SK-N-SH (cell line): ENCODE results near the gene FAM200A. TPM values are rescaled to one million over a fixed set of nuclear protein-coding genes. Genes with fewer than 3 reads are reported as not detected.
A peak's percentile ranks its signal among the peaks of the same experiment; 100 is the strongest.

Source experiments
- CTCF ChIA-PET: fragments of 300-600, 350-600 bp; formaldehyde crosslinking; extraction: SDS; loops from one replicate; lab custom pipeline; 2021; lab: Yijun Ruan, JAX
- POLR2A ChIA-PET: fragments of 350-600 bp; sonication (Branson Sonifier 250); formaldehyde crosslinking; extraction: SDS; loops from one replicate; lab custom pipeline; 2020; ENCODE audit warnings: antibody characterized with exemption, inconsistent platforms; lab: Yijun Ruan, JAX
- DNase-seq: peaks from one replicate; pipeline ENCODE4 v3.0.0; 2012
- H2AFZ ChIP-seq: fragments of 200-600 bp; sonication (generic); 2 replicates; pipeline ENCODE4 v1.8.1; 2016; ENCODE audit warnings: antibody characterized with exemption, mild to moderate bottlenecking, low read depth
- H3F3A ChIP-seq: fragments of 200-600 bp; sonication (generic); replicated peaks from 2 replicates; pipeline ENCODE3; 2016; ENCODE audit warnings: antibody characterized with exemption, mild to moderate bottlenecking; ENCODE audit not compliant: insufficient read depth
- H3K27ac ChIP-seq, 2 experiments: fragments of 200-500 bp in 1 of 2; fragments of 200-600 bp in 1 of 2; sonication (Bioruptor generic) in 1 of 2; sonication (generic), shearing (Covaris generic) in 1 of 2; 2 replicates each; pipeline versions ENCODE4 v1.5.1 to v1.6.1; 2014 to 2016; ENCODE audit warnings: low read depth in 2 of 2, inconsistent platforms in 1 of 2, low read length in 1 of 2, mild to moderate bottlenecking in 1 of 2, mixed read lengths in 1 of 2
- H3K27me3 ChIP-seq: fragments of 200-600 bp; sonication (generic), shearing (Covaris generic); 2 replicates; pipeline ENCODE4 v1.6.1; 2016; ENCODE audit warnings: mixed run types; ENCODE audit not compliant: insufficient read depth
- H3K36me3 ChIP-seq, 2 experiments: fragments of 200-500 bp in 1 of 2; fragments of 200-600 bp in 1 of 2; sonication (Bioruptor generic) in 1 of 2; sonication (generic) in 1 of 2; replicated peaks in 1 of 2; 2 replicates each; pipeline versions ENCODE3 to v1.5.1; 2014 to 2016; ENCODE audit warnings: low read length in 1 of 2, mild to moderate bottlenecking in 1 of 2; ENCODE audit not compliant: insufficient read depth in 2 of 2, control insufficient read depth in 1 of 2
- H3K4me1 ChIP-seq, 2 experiments: fragments of 200-500 bp in 1 of 2; fragments of 200-600 bp in 1 of 2; sonication (Bioruptor generic) in 1 of 2; sonication (generic), shearing (Covaris generic) in 1 of 2; 2 replicates each; pipeline versions ENCODE4 v1.5.1 to v1.6.1; 2014 to 2016; ENCODE audit warnings: low read depth in 1 of 2, low read length in 1 of 2, mixed run types in 1 of 2; ENCODE audit not compliant: insufficient read depth in 2 of 2, control insufficient read depth in 1 of 2
- H3K4me2 ChIP-seq: fragments of 200-600 bp; sonication (generic), shearing (Covaris generic); 2 replicates; pipeline ENCODE4 v1.6.1; 2017; ENCODE audit warnings: mixed run types
- H3K4me3 ChIP-seq, 2 experiments: fragments of 200-500 bp in 1 of 2; fragments of 200-600 bp in 1 of 2; sonication (Bioruptor generic) in 1 of 2; sonication (generic), shearing (Covaris generic) in 1 of 2; 2 replicates each; pipeline versions ENCODE4 v1.5.1 to v1.8.1; 2014 to 2016; ENCODE audit warnings: low read depth in 2 of 2, inconsistent platforms in 1 of 2, low read length in 1 of 2, mild to moderate bottlenecking in 1 of 2, mixed read lengths in 1 of 2, moderate library complexity in 1 of 2
- H3K79me2 ChIP-seq: fragments of 200-600 bp; sonication (generic); 2 replicates; pipeline ENCODE4 v1.8.1; 2017; ENCODE audit warnings: mild to moderate bottlenecking; ENCODE audit not compliant: insufficient read depth
- H3K9ac ChIP-seq: fragments of 200-600 bp; sonication (generic); 2 replicates; pipeline ENCODE4 v1.6.1; 2017; ENCODE audit warnings: mixed run types
- H3K9me2 ChIP-seq: fragments of 200-600 bp; sonication (generic); 2 replicates; pipeline ENCODE4 v1.6.1; 2017; ENCODE audit warnings: mixed run types
- H3K9me3 ChIP-seq: fragments of 200-600 bp; sonication (generic); 2 replicates; pipeline ENCODE4 v1.6.1; 2017; ENCODE audit warnings: mixed run types, mild to moderate bottlenecking, moderate library complexity
- H4K20me1 ChIP-seq: fragments of 200-600 bp; sonication (generic); 2 replicates; pipeline ENCODE4 v1.6.1; 2017; ENCODE audit warnings: mild to moderate bottlenecking, mixed run types; ENCODE audit not compliant: insufficient read depth
- ELF1 ChIP-seq: IDR thresholded peaks from 2 replicates; pipeline ENCODE4 v1.4.0; 2012
- FOXM1 ChIP-seq: IDR thresholded peaks from 2 replicates; pipeline ENCODE4 v1.4.0; 2012; ENCODE audit warnings: low read depth, mild to moderate bottlenecking
- GATA2 ChIP-seq: sonication (generic); formaldehyde crosslinking; IDR thresholded peaks from 2 replicates; pipeline ENCODE4 v1.5.0; 2020; ENCODE audit warnings: mild to moderate bottlenecking, missing genetic modification reagents
- NFIC ChIP-seq: IDR thresholded peaks from 2 replicates; pipeline ENCODE4 v1.4.0; 2012; ENCODE audit warnings: borderline replicate concordance
- NRF1 ChIP-seq: IDR thresholded peaks from 2 replicates; pipeline ENCODE4 v1.6.1; 2012; ENCODE audit warnings: low read depth, mild to moderate bottlenecking, low read length
- POLR2AphosphoS5 ChIP-seq: IDR thresholded peaks from 2 replicates; pipeline ENCODE4 v1.6.1; 2012; ENCODE audit warnings: low read depth, low read length
- RAD21 ChIP-seq: IDR thresholded peaks from 2 replicates; pipeline ENCODE4 v1.6.1; 2012; ENCODE audit warnings: mild to moderate bottlenecking, low read length
- RFX5 ChIP-seq: IDR thresholded peaks from 2 replicates; pipeline ENCODE4 v1.6.1; 2012; ENCODE audit warnings: mild to moderate bottlenecking, improper control_type of control experiment, low read length
- RXRA ChIP-seq: IDR thresholded peaks from 2 replicates; pipeline ENCODE4 v1.4.0; 2012; ENCODE audit warnings: low read depth, mild to moderate bottlenecking, borderline replicate concordance
- USF2 ChIP-seq: fragments of 150-350 bp; IDR thresholded peaks from 2 replicates; pipeline ENCODE4 v1.6.1; 2017; ENCODE audit warnings: antibody characterized with exemption, low read length, low read depth, borderline replicate concordance
- YY1 ChIP-seq: IDR thresholded peaks from 2 replicates; pipeline ENCODE4 v1.4.0; 2012; ENCODE audit warnings: low read depth, mild to moderate bottlenecking
- ZBTB33 ChIP-seq: IDR thresholded peaks from 2 replicates; pipeline ENCODE4 v1.4.0; 2012; ENCODE audit warnings: low read depth, borderline replicate concordance
- WGBS: methylation state at CpG from one replicate; pipeline ENCODE4 v1.1.6; 2017; ENCODE audit warnings: low lambda C conversion rate; 5-methylcytosine and 5-hydroxymethylcytosine counted together
- polyA plus RNA-seq, 3 experiments: library from polyadenylated mRNA; depleted of rRNA; stranded (reverse); fragments of >200 nt; gene quantifications; 2 replicates each; pipeline ENCODE4 v1.2.3, GENCODE V29; 2012
- TF ChIP-seq, protein P1 (sequence below): fragments of 150-350 bp; IDR thresholded peaks from 2 replicates; pipeline ENCODE4 v1.6.1; 2016; ENCODE audit warnings: mild to moderate bottlenecking, low read depth, low read length
- TF ChIP-seq, protein P2 (sequence below): IDR thresholded peaks from 2 replicates; pipeline ENCODE4 v1.4.0; 2012; ENCODE audit warnings: low read depth

Gene FAM200A
- polyA plus RNA-seq, 1 of the 3 experiments (the other 2 are of a cell fraction) = 6.2 TPM

DNA sequence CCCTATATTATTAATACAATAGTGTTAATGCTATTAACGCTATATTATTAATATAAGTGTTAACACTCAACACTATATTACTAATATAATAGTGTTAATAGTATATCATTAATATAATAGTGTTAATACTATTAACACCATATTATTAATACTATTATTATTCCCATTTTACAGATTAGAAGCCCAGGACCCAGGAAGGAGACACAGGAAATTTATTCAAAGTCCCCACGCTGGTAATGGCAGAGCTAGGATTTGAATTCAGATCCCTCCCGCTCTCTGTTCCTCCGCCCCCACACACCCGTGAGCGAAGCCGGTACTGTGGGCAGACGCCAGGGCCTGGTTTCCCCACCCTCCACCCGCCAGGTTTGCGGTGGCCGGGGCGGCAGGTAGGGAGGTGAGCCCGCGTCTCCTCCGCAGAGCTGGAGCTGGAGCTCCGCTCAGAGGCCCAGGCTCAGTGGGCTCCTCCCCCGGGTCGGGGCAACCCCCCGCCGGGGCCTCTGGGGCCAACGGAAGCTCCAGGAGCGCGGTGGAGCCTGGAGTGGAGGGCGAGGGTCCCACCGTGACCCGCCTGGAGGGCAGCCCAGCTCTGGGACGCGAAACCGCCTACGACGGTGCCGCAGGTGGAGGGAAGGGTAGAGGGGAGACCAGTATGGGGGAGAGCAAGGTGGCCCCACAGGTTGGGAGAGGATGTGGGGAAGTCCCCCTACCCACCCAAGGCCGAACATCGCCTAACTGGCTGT lies 46.0 kb upstream of the FAM200A start, which contains the start of gene TMEM225B:
Gene TMEM225B, plus strand, starts transcription at position 506 of the 740 bp plus-strand sequence. CDS start 6,122 bp downstream, outside the sequence.
- 94% methylated on average over 34 of the region's 34 CpGs for WGBS
- TF ChIP-seq, protein P1, sequence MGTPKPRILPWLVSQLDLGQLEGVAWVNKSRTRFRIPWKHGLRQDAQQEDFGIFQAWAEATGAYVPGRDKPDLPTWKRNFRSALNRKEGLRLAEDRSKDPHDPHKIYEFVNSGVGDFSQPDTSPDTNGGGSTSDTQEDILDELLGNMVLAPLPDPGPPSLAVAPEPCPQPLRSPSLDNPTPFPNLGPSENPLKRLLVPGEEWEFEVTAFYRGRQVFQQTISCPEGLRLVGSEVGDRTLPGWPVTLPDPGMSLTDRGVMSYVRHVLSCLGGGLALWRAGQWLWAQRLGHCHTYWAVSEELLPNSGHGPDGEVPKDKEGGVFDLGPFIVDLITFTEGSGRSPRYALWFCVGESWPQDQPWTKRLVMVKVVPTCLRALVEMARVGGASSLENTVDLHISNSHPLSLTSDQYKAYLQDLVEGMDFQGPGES = no peak
- no peak for TF ChIP-seq NRF1
- TF ChIP-seq, all 33 proteins: peak for 0
- ChIA-PET POLR2A (no interaction called here), CTCF (interaction anchor here (1.9 kb wide), 1 partner anchor 18 kb away, joined by 5 read pairs; no protein-coding TSS in a partner anchor)
- Histone ChIP-seq H3K79me2 (no peaks in the 10 kb centered on the region), H3K36me3 (no peaks in the 10 kb centered on the region), H2AFZ (no peak within 1 kb of the TSS), H3K27me3 (no peaks in the 10 kb centered on the region), H3K4me3 (no peak within 1 kb of the TSS), H3K27ac (no peak within 1 kb of the TSS), H3K9ac (no peak within 1 kb of the TSS), H3K9me2 (no peaks in the 10 kb centered on the region), H3F3A (no peaks in the 10 kb centered on the region), H3K4me1 (no peaks in the 10 kb centered on the region; a peak in 1 of 4 replicates), H3K4me2 (no peak within 1 kb of the TSS), H4K20me1 (no peaks in the 10 kb centered on the region), H3K9me3 (no peaks in the 10 kb centered on the region)
- peak; percentile 44 for DNase-seq

DNA sequence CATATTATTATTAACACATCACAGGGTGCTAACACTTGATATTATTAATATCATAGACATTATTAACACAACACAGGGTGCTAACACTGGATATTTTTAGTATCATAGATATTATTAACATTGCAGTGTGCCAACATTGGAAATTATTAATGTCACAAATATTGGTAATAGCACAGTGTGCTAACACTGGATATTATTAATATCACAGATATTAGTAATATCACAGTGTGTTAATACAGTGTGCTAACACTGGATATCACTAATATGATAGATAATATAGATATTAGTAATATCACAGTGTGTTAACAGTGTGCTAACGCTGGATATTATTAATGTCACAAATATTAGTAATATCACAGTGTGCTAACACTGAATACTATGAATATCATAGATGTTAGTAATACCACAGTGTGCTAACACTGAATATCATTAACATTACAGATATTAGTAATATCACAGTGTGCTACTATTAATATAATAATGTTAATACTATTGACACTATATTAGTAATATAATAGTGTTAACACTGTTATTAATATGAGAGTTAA lies 44.6 kb upstream of the FAM200A start:
- H3K4me3 ChIP-seq = no peak overlapping the region
- POLR2A ChIA-PET = no interaction called here
- no peaks in the 10 kb centered on the region for H3K36me3 ChIP-seq
- CTCF ChIA-PET = no interaction called here
- no peaks in the 10 kb centered on the region for H3F3A ChIP-seq
- no peak overlapping the region for H3K4me2 ChIP-seq
- no peaks in the 10 kb centered on the region for H3K9me3 ChIP-seq
- TF ChIP-seq GATA2 (CRISPR knock-in tag) = no peak
- TF ChIP-seq, protein P2, sequence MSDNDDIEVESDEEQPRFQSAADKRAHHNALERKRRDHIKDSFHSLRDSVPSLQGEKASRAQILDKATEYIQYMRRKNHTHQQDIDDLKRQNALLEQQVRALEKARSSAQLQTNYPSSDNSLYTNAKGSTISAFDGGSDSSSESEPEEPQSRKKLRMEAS = no peak
- no peak overlapping the region for H2AFZ ChIP-seq
- 82% methylated on average over 1 of the region's 1 CpG for WGBS
- no peaks in the 10 kb centered on the region; a peak in 1 of 4 replicates for H3K4me1 ChIP-seq
- no peak overlapping the region for H3K9ac ChIP-seq
- no peaks in the 10 kb centered on the region for H3K27me3 ChIP-seq
- H4K20me1 ChIP-seq = no peaks in the 10 kb centered on the region
- H3K79me2 ChIP-seq = no peaks in the 10 kb centered on the region
- H3K9me2 ChIP-seq = no peaks in the 10 kb centered on the region
- no peak overlapping the region for H3K27ac ChIP-seq
- DNase-seq = no peak

GRCh38 chr7:99594948-99595745 lies 43.2 kb upstream of the FAM200A start:
- Histone ChIP-seq H3K9me3 (no peaks in the 10 kb centered on the region), H3K4me1 (no peaks in the 10 kb centered on the region; a peak in 1 of 4 replicates), H3K9ac (no peak overlapping the region), H4K20me1 (no peaks in the 10 kb centered on the region), H3K9me2 (no peaks in the 10 kb centered on the region), H3K4me3 (no peak overlapping the region), H3K36me3 (no peaks in the 10 kb centered on the region), H3F3A (no peaks in the 10 kb centered on the region), H3K4me2 (no peak overlapping the region), H2AFZ (no peak overlapping the region), H3K27me3 (no peaks in the 10 kb centered on the region), H3K27ac (no peak overlapping the region), H3K79me2 (no peaks in the 10 kb centered on the region)
- WGBS = 73% methylated on average over 7 of the region's 7 CpGs
- DNase-seq = no peak
- ChIA-PET POLR2A (no interaction called here), CTCF (no interaction called here)
- TF ChIP-seq POLR2AphosphoS5 = no peak
- no peak for TF ChIP-seq RXRA
- TF ChIP-seq, protein P2 = no peak
- no peak for TF ChIP-seq ELF1
- no peak for TF ChIP-seq ZBTB33
- no peak for TF ChIP-seq NFIC
- TF ChIP-seq RFX5 = no peak
- TF ChIP-seq USF2 = no peak
- TF ChIP-seq FOXM1 = no peak
- TF ChIP-seq YY1 = no peak
- TF ChIP-seq NRF1 = no peak
- no peak for TF ChIP-seq RAD21
- no peak for TF ChIP-seq GATA2 (CRISPR knock-in tag)
